Hematopoietic multipotent progenitor cell treated with erythropoietin and hydrocortisone succinate and interleukin-3 and kit ligand, for 15 days (in vitro differentiated cells): ENCODE measurements around the gene RUFY3.
"Not testable (repeated sequence)": the region's sequence is repeated elsewhere in the genome, so short reads cannot be mapped to it uniquely, and the experiment has no call there.

Source experiments
- DNase-seq: peaks from one replicate; pipeline ENCODE4 v3.0.0-alpha.2; 2015; ENCODE audit warnings: low spot score

The RUFY3 gene, protein sequence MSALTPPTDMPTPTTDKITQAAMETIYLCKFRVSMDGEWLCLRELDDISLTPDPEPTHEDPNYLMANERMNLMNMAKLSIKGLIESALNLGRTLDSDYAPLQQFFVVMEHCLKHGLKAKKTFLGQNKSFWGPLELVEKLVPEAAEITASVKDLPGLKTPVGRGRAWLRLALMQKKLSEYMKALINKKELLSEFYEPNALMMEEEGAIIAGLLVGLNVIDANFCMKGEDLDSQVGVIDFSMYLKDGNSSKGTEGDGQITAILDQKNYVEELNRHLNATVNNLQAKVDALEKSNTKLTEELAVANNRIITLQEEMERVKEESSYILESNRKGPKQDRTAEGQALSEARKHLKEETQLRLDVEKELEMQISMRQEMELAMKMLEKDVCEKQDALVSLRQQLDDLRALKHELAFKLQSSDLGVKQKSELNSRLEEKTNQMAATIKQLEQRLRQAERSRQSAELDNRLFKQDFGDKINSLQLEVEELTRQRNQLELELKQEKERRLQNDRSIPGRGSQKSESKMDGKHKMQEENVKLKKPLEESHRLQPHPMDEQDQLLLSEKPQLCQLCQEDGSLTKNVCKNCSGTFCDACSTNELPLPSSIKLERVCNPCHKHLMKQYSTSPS

DNA sequence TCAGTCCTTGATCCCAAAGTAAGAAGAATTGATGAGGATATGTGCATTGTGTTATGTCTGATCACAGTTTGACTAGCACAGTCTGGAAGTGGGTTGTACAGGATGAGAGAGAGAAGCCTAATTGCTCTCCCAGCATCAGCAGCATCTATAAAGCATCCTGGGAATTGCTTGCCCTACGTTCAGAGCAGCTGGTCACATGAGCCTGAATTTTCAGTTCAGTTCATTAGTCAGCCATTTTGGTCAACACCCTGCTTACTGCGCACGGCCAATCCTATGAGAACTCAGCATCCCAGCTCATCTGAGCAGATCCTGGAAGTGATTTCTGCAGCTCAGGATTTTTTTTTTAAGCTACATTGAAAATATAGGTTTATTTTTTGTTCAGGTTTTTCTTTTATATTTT, at the start of gene RUFY3:
TSS of gene RUFY3 (plus strand) at position 218 of the 400 bp plus-strand sequence. CDS start 610 bp downstream, outside the sequence.
- DNase-seq: no peak

DNA sequence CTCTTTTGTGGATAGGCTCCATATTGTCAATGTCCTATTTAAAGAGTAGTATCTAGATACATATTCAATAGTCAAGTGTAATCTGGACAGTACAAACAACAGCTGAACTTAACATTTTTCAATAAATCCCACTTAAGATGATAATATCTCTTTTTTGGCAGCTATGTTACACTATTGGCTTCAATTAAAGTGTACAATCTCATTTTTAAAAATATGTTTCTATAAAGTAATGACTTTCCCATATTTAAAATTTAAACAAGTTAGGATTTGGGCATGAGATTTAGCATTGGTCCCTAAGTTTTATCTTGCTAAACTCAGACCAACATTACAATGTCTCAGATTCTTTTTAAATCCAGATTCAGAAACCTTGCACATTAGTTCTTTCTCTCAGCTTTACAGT, 47.6 kb upstream of the RUFY3 start:
- DNase-seq: no peak

DNA sequence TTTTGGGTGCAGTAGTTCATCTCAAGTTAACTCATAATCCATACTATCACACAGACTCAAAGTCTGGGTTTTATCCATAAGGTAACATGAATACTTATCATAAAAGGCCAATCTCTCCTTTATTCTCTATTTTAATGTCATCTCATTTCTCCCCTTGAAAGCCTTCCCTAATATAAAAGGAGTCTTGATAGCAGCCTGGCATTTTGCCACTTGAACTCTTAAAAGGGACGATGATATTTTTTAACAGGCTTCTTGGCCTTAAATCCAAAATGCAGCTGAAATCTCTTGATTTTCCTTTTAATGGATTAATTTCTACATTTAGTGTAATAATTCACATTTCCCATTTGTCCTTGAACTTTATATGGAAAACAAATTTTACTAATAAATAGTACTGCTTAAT, 47.0 kb upstream of the RUFY3 start:
- DNase-seq: no peak

DNA sequence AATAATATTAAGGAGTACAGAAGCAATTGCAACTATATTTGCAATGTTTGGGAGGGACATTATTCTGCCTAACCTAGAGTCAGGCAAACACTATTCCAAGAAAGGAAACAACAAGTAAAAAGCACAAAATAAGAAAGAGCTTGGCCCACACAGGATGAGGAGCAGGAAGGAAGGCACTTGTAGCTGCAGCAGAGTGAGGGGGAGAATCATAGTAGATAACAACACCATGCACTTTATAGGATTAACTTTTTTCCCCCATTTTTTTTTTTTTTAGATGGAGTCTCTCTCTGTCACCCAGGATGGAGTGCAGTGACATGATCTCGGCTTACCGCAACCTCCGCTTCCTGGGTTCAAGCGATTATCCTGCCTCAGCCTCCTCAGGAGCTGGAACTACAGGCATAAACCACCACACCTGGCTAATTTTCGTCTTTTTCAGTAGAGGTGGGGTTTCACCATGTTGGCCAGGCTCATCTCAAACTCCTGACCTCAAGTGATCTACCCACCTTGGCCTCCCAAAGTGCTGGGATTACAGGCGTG, 45.1 kb upstream of the RUFY3 start:
- DNase-seq: no peak

DNA sequence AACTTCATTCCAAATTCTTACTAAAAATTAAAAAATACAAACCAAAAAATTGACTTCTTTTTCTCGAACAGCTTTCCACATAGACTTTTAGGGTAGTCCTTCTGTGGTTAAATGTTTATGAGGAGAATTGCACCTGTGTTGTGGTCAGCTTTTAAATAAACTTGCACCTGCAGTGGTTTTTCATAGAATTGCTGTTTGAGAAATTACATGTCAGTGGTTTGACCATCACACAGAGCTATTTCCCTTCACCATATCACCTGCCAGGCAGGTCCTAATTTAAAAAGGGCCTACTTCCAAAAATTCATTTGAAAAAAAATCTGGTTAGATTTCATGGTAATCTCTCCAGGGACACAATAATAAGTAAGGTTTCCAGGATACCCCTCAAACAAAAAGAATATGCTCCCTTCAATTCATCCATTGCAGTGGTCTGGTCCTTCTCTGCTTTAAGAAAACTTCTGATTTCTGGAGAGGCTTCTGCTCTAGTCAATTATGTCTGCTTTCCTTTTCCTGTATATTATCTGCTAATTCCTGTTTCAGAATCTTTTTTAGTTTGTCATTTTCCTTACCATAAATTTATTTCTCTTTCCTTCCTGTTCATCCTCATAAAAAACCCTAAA, 43.3 kb upstream of the RUFY3 start:
- no peak for DNase-seq

DNA sequence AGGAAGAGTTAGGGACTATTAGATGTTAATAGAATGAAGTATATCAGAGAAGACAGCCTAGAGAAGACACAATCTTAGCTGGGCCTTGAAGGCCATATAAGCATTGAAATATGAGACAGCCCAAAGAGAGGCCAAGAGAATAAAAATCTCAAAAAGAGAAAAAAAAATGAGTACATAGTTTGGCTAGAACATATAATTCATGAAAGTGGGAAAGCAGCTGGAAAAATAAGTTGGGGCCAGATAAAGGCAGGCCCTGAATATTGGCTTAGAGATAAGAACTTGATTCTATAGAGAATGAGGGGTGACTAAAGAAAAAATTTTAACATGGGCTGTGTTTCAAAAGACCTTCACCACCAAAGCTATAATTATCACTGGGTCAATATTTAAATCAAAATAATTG, 40.8 kb upstream of the RUFY3 start:
- DNase-seq: no peak

DNA sequence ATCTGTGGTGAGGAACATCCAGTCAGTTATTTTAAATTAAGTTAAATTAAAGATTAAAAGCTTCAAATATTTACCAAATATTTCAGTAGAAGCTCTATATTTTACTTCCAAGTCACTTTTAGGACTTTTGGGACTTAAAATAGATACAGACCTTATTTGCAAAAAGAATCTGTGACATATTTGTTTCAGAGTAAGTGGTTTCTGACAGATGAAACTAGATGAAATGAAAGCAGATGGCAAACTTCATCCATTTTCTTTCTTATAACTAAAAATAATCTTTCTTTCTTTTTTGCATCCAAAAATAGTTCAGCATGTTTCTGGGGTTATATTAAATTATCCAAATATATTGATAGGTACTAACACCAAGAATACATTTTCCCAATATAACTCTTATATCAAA, 40.1 kb upstream of the RUFY3 start:
- DNase-seq: no peak

DNA sequence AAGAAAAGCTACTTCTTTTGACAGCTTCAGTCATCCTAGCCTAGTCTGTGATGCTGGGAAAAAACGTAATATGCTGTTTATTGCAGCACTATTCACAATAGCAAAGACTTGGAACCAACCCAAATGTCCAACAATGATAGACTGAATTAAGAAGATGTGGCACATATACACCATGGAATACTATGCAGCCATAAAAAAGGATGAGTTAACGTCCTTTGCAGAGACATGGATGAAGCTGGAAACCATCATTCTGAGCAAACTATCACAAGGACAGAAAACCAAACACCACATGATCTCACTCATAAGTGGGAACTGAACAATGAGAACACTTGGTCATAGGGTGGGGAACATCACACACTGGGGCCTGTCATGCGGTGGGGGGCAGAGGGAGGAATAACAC, 39.6 kb upstream of the RUFY3 start:
- DNase-seq: not testable (repeated sequence)

DNA sequence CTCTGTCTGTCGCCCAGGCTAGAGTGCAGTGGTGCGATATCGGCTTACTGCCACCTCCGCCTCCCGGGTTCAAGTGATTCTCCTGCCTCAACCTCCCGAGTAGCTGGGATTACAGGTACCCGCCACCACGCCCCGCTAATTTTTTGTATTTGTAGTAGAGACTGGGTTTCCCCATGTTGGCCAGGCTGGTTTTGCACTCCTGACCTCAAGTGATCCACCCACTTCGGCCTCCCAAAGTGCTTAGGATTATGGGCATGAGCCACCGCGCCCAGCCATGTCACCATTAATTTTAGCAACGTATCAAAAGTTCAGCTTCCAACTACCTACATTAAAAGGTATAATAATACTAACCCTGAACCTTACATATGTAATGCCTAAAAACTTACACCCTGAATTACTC, 34.4 kb upstream of the RUFY3 start:
- no peak for DNase-seq

DNA sequence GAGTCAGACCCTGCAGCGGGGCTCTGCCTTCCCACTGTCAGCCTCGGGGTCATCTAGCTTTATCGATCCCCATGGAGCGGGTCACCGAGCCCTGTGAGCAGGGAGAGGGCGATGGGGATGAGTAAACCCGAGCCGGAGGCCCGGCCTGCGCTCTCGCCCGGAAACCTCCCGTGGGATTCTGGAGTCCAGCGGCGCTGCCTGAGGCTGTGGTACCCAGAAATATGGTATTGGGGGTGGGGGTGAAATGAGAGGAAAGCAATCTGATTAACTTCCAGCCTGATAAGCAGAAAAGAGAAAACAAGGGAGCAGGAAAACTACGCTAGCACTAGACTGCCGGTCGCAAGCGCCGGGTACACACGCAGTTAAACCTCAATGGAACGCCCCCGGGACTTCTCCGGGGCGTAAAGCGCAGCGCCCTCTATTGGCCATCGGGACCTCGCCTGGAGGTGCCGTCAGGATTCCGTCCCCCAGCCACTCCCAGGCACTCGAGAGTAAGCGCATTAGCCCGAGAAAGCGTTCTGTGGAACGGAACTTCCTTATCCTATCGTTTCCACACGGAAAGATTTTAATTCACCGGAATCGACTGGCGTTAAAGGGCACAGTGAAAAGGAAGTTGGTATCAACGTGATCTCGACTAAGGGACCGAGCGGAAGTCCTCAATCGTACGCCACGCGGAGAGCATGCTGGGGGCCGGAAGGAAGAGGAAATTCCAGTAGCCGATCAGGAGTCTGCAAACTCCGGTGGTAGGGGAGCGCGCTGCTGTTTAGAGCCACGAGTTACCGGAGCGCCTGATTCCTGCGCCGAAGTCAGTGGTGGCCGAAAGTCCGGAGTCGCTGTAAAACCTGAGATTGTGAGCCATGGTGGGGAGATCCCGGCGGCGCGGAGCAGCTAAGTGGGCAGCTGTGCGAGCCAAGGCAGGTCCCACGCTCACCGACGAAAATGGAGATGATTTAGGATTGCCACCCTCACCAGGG, 33.7 kb upstream of the RUFY3 start, which contains the start of gene UTP3:
TSS of gene UTP3 (plus strand) at position 712 of the 974 bp plus-strand sequence. CDS start at position 858, 146 bp downstream.
- DNase-seq: peak; percentile 93

DNA sequence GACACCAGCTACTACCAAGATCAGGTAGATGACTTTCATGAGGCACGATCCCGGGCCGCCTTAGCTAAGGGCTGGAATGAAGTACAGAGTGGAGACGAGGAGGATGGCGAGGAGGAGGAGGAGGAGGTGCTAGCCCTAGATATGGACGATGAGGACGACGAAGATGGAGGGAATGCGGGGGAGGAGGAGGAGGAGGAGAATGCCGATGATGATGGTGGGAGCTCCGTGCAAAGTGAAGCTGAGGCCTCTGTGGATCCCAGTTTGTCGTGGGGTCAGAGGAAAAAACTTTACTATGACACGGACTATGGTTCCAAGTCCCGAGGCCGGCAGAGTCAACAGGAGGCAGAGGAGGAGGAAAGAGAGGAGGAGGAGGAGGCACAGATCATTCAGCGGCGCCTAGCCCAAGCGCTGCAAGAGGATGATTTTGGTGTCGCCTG, 33.0 kb upstream of the RUFY3 start:
- no peak for DNase-seq

DNA sequence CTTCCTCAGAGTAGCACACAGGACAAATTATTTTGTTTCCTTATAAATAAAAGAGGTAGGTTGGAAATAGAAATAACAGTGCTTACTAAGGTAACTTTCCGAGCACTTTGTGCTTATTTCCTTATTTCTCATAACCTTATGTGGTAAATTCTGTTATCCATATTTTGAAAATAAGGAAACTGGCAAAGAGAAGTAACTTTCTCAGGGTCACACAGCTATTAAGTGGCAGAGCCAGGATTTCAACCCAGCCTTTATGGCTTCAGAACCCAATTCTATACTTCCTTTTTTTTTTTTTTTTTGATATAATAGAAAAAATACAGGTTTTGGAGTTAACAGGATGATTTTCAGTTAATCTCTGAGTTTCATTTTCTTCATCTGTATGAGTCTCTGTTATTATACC, 30.1 kb upstream of the RUFY3 start:
- no peak for DNase-seq

DNA sequence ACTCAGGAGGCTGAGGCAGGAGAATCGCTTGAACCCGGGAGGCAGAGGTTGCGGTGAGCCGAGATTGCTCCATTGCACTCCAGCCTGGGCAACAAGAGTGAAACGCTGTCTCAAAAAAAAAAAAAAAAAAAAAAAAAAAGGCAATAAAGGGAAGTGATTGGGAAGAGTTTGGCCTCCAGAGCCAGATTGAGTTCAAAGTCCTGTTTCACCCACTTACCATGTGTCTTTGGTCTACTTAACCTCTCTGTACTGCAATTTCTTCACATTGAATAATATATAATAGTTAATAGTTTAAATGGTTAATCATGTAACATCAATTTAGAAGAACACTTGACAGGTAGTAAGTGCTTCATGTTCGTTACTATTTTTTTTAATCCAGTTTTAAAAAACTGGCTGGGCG, 27.1 kb upstream of the RUFY3 start:
- DNase-seq: not testable (repeated sequence)

DNA sequence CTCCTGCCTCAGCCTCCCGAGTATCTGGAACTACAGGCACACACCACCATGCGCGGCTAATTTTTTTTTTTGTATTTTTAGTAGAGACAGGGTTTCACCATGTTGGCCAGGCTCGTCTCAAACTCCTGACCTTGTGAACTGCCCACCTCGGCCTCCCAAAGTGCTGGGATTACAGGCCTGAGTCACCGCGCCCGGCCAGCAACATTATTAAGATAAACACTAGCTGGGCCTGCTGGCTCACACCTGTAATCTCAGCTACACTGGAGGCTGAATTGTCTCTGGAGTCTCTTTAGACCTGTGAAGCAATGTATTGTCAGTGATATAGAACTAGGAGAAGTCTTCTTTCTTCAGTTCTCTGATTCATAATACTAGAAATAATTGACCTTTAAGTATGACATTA, 23.3 kb upstream of the RUFY3 start:
- not testable (repeated sequence) for DNase-seq

DNA sequence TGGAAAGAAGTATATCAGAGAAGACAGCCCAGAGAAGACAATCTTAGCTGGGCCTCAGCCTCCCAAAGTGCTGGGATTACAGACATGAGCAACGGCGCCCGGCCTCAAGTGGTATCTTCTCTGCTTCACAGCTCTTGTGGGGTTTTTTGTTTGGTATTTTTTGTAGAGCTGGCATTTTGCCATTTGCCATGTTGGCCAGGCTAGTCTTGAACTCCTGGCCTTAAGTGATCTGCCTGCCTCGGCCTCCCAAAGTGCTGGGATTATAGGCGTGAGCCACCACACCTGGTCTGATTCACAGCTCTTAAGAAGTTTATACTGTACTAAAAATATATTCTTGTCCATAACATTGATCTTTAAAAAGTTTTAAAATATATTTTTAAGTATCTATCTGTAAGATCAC, 21.1 kb upstream of the RUFY3 start:
- DNase-seq: no peak

DNA sequence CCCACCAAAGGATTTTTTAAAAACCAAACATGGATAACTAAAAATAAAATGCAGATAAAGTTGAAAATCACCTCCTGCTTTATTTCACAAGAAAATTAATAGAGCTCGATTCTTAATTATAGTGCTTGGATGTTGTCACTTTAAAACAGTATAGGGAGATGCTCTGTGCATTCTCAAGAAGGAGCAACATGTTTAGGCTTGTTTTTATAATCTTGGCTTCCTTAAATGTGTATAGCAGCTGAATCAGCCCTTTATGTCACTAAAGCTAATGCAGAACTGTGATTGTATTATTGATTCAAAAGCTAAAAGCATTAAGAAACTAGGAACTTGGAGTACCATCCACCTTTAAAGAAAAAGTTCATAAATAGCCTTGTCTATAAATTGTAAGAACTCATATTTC, 20.5 kb upstream of the RUFY3 start:
- no peak for DNase-seq

DNA sequence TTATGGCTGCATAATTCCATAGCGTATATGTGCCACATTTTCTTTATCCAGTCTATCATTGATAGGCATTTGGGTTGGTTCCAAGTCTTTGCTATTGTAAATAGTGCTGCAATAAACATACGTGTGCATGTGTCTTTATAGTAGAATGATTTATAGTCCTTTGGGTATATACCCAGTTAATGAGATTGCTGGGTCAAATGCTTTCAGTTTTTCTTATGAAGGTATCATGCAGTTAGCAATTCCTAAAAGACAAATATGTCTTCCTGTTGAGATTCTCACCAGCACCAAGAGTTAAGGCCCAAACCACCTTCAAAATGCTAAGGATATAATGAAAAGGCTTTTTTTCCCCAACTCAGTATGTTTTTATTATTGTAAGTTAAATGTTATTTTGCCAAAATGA, 19.2 kb upstream of the RUFY3 start:
- not testable (repeated sequence) for DNase-seq

DNA sequence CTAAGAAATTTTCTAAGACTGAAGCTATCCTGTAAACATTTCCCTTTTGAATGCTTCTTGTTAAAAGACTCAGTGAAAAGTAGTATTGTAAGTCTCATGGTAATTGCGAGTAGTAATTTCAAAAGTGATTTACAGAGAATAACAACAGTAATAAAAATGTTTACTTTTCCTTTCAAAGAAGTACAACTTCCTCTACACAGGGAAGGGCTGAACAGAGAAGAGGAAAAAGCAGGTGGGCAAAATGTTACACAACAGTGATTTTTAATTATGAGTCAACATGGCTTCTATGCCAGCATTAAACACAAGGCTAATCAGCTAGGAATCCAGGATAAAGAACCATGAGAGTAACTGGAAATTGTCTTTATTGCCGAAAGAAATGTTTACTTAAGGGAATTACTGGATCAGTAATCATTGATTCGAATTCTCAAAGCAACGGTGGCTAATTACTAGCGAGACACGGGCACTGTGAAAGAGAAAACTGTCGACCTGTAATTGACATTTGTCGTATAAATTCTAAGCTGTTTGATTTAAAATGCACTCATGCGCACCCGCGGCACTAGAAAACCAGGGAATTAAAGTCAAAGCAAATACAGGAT, 18.0 kb upstream of the RUFY3 start:
- no peak for DNase-seq

DNA sequence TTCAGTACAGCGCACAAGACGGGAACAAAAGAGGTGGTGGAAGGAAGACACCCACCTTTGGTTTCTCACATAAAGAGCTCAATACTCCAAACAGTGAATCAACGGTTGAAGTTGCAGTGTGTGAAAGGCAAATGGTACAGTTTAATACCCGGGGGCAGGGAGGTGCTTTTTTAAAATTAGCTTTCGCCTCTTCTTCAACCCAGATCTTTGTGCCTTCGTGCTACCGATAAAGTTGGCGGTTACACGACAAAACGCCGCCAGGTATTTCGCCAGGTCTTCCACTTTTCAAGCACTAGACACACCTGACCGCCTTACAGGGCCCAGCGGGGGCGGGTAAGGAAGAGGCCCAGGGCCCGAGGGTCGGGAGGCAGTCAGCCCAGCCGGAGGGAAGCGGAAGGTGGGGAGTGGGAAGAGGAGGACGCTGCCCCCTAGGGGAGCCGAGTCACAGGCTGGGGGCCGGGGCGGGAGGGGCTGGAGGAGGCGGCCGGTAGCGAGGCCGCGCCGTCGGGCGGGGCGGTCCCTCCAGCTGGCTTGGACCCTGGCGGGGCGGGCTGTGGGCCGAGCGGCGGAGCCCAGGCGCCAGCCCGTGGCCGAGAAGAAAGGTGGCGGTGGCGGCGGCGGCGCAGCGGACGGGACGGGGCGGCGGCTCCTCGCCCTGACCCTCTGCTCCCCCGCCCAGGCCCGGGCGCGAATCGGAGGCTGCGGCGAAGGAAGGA, 17.4 kb upstream of the RUFY3 start:
- peak; percentile 24 for DNase-seq

DNA sequence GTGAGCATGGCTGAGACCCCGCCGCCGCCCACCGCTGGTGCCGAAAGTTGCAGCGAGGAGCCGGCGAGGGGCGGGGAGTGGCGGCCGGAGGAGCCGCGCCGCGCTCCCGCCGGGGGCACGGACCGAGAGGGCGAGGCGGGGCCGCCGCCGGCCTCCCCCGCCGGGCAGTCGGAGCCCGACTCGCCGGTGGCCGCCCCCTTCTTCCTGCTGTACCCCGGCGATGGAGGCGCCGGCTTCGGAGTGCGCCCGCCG, 16.9 kb upstream of the RUFY3 start:
- DNase-seq: no peak
